AG20443 (cell line): ENCODE data around the gene MIA3.
A peak's percentile ranks its signal among the peaks of the same experiment; 100 is the strongest.
"Not testable (repeated sequence)": the region's sequence is repeated elsewhere in the genome, so short reads cannot be mapped to it uniquely, and the experiment has no call there.

Experiments
- DNase-seq: peaks from one replicate; pipeline ENCODE4 v3.0.0; 2012; ENCODE audit warnings: low spot score, mixed read lengths

MIA3 gene

DNA sequence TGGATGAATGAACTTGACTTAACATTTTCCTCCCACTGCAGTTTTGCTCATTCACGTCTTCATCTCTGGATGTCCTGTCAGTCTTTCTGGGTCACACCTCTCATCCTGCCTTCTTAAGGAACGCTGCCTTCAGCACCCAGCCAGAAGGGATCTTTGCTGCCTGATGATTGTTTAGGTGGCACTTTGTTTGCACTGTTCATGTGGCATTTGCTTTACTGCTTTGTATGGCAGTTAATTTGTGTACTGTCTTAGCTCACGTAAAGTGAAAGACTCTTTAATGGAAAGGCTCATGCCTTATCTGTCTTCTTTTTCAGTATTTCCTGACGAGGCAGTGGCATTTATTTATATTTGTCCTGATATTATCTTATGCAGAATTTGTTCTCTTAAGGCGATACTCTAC, 4.9 kb downstream of the MIA3 start:
- no peak for DNase-seq

DNA sequence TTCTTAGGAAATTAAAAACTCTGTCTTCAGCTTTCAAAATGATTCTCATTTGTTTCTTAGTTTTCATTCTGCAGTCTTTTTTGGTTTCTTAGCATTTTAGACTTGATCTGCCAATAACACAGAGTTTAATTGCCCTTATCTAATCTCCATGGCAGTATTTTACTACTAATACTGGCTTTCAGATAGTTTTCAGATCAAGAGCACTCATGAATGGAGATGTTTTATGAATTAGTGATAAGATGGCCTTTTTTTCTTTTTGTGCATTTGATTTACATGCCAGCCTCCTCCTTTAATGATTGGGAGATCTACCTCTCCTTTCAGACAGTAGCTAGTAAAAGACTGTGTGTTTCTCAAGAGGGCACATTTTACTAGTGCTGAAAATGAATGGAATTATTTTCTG, 5.6 kb downstream of the MIA3 start:
- DNase-seq, result no peak

DNA sequence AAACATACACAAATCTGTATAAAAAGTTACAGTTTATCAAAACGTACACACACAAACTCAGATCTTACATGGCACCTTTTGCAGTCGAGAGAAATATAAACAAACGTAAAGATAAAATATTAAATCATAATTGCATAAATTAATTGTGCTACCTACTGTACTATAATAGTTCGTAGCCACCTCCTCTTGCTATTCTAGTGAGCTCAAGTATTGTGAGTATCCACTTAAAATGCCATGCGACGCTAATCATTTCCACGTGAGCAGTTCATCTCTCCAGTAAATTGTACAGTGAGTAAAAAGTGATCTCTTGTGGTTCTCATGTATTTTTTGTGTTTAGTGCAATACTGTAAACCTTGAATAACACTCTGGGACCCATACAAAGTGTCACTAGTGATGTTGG, 6.3 kb downstream of the MIA3 start:
- no peak for DNase-seq

DNA sequence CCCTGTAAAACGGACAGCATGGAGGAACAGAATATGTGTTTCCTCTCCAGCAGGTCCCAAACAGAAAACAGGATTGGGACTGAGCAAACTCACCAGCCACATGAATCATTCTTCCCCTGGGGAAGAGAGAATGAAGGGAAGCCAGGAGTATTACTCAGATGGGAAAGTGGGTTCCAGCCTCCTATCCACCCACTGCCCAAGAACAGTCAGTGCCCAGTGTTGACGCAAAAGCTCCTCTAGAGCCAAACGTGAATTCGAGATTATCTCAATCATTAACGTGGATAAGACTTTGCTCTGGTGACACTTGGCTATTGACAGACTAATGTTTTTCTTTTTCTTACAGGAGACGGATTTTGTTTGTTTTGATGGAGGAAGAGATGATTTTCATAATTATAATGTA, 9.3 kb downstream of the MIA3 start:
- DNase-seq, result peak; percentile 67

DNA sequence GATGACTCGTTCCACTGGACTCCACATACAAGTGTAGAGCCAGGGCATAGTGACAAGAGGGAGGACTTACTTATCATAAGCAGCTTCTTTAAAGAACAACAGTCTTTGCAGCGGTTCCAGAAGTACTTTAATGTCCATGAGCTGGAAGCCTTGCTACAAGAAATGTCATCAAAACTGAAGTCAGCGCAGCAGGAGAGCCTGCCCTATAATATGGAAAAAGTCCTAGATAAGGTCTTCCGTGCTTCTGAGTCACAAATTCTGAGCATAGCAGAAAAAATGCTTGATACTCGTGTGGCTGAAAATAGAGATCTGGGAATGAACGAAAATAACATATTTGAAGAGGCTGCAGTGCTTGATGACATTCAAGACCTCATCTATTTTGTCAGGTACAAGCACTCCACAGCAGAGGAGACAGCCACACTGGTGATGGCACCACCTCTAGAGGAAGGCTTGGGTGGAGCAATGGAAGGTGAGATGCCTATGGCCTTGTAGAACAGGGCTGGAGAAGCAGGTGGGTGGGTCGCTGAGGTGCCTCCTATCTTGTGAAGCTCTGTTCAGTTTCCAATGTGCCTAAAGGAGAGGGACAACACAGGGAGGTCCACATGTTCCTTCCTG, 12.1 kb downstream of the MIA3 start:
- DNase-seq, result peak; percentile 18

DNA sequence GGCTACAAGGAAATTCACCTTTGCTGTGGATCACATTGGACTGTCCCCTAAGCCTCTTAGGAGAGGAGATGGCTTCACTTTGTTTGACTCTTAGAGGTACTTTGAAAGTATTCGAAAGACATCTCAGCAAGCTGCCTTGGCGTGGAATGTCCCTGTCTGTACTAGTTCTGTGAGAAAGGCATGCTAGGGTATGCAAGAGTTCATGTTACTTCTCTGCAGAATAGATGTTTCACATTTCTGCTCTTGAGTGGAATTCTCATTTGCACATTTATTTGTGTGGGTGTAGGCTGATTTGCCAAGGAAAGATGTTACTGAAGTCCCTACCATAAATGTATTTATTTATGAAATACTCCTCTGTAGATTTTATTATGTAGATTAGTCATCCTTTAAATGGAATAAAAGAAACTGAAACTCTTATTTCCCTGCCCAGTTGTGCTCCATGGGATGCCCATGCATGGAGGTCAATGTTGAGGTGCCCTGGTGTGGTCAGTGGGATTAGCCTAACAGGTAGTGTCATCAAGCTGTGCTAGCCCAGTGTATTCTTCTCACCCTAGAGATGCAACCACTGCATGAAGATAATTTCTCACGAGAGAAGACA, 13.8 kb downstream of the MIA3 start:
- no peak for DNase-seq

DNA sequence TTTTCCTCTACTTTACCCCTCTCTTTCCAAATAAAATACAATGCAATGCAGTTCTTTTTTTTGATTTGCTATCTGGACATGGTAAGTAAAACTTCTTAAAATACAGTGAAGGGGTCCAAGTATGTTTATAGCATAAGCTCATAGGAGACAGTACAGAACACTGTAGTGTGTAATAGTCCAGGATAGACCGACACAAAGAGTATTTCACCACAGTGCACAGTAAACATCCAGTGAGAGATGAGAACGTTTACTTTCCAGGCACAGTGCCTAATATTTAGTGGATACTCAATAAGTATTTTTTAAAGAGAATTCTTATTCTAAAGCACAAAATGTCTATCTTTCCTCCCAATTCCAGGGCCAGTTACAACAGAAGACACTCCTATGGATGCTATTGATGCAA, 14.9 kb downstream of the MIA3 start:
- DNase-seq, result no peak

DNA sequence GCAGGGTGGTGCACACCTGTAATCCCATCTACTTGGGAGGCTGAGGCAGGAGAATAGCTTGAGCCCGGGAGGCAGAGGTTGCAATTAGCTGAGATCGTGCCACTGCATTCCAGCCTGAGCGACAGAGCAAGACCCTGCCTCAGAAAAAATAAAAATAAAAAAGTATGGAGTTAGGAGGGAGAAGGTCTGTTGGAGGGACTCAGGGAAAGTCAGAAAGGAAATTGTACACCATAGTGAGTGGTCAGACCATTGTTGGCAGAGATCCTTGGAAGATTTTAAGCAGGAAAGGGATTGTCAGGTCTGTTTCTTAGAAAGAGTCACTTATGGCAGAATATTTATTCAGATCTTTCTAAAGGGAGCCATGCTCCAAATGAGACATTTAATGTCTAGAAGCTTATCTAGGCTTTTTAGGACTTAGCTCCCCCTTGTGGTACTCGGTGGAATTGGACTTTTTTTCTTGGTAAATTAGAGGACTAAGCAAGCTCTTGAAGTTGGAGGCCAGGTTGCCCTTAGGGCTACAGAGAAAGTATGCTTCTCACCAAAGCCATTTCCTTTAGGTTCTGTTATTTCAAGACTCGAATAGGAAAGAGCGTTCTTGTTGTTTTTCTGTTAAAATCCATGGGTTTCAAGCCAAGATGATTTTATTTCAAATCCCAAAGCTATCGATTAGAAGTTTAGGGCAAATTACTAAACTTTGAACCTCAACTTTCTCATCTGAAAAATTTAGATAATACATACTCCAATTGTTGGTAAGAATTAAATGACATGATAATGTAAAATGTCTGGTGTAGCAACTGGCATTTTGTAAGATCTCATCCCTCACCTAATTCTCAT, 16.5 kb downstream of the MIA3 start:
- DNase-seq, result peak; percentile 68

DNA sequence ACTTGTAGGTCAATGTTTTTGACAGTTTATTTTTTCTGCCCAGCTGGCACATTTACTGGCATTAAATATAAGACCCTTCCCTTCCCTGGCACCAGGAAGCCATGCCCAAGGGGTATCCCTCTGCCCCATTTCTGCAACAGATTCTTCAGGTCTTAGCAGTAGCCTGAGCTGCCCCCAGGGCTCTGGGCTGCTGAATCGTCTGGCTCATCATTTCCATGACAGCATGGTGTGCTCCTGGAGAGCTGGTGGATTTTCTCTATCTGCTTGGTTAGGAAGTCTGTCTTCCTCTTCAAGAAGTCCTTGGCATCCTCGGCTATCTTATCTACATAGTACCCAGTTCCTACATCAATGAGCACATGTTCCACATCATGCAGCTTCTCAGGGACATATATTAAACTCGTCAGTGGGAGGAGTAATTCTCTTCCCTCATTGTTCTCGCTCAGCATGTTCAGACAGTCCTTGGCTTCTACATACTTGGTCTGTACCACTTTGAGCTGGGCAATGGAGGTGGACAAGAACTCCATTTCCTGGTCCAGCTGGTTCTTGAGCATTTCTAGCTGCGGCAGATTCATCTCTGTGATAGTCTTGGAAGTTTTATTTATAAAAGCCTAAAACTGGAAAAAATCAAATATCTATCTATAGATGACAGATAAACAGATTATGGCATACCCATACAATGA, 23.5 kb downstream of the MIA3 start:
- no peak for DNase-seq

DNA sequence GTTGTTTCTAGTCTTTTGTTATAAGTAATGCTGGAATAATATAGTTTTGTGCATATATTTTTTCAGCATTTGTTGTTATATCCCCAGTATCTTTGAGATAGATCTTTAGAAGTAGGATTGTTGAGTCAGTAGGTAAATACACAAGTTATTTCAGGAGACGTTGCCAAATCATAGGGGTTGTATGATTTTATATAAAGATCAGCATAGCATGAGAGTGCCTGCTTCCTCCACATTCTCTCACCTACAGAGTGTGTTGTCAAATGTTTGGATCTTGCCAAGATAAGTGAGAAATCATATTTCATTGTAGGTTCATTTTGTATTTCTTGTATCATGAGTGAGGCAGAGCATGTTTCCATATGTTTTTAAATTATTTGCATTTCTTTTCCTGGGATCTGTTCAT, 24.6 kb downstream of the MIA3 start:
- DNase-seq, result no peak

DNA sequence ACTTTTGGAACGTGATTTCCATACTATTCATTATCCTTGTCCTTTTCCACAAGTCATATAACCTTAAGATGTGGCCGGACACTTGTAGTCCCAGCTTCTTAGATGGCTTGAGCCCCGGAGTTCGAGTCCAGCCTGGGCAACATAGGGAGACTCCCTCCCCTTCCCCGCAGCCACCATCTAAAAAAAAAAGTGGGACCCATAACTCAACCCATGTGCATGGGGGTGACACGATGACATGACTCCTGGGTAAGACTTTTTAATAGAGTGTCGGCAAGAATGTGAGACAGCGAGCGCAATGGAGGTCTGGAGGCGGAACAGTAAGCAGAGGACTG, 25.7 kb downstream of the MIA3 start:
- no peak for DNase-seq

DNA sequence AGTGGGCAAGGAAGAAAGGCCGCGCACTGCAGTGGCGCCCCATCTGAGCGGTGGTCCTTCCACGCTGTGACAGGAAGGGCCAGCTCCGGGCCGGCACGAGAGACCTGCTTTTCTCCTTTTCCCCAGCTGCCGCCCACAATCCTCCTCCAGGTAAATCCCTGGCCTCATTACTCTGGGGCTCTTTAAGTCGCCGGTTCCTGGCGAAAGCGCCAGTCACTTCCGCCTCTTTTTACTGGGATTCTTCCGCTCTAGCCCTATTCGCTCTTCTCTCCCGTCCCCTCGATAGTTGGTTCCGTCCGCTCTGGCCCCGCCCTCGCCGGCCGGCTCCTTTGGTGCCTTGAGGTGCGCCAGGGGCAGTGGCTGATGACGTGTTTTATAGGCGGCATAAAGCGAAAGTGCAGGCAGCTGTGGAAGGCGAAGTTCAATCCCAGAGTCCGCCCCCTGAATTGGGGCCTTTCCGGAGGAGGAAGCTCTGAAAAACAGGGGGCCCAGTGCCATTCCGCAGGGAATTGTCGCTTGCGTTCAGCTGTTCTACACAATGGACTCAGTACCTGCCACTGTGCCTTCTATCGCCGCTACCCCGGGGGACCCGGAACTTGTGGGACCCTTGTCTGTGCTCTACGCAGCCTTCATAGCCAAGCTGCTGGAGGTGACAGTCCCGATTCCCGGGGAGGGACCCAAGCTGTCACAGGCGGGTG, 26.2 kb downstream of the MIA3 start:
- DNase-seq, result peak; percentile 97

DNA sequence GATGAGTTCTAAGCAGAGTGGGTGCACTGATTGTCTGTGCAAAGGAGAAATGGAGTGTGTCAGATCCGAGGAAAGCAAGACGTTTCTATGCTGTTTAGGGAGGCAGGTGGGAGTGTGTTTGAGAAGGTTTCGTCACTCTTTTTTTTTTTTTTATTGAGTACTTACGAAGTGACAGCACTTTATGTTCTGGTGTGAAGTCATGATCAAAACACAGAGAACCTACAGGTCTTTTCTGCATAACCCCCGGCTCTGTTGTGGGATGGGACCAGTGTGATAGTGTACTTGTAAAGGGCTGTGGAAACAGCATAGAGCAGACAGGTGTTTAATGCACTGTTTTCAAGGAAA, 26.7 kb downstream of the MIA3 start:
- no peak for DNase-seq

DNA sequence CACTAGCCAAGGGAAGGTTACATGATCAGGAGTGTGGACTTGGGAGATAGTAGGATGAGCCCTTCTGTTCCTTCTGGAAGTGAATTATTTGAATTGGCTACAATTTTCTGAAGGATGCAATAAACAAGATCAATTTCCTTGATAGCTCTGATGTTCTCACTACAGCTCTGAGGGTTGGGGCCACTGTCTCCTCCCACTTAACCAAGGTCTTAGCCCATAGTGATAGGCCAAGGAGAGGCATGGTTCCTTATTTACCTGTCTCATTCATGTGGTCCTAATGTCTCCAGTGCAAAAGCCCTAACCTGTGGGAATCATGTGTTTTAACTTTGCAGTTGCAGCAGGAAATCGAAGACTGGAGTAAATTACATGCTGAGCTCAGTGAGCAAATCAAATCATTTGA, 34.8 kb downstream of the MIA3 start:
- DNase-seq, result no peak

DNA sequence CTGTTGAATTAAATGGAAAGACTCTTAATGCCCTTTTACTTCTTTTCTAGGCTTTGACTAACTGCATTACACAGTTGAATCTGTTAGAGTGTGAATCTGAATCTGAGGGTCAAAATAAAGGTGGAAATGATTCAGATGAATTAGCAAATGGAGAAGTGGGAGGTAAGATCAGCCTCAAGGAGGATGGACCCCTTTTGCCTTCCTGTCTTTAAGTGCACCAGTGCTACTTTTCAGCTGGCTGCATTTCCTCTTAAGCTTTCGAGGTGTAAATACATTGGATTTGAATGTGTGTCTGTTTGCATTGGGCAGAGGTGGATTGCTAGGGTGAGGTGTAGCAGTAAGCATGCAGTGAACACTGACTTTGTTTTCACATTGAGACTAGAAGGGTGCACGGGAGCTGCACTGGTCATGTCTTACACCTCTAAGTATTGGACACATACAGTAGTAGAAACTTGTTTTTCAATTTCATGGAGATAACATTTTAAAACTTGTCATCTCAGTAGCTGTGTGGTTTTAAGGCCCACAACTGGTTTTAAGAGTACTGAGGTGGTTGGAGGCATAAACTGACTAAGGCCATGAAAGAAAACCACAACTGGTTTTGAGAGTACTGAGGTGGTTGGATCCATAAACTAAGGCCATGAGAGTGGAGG, 35.4 kb downstream of the MIA3 start:
- no peak for DNase-seq

DNA sequence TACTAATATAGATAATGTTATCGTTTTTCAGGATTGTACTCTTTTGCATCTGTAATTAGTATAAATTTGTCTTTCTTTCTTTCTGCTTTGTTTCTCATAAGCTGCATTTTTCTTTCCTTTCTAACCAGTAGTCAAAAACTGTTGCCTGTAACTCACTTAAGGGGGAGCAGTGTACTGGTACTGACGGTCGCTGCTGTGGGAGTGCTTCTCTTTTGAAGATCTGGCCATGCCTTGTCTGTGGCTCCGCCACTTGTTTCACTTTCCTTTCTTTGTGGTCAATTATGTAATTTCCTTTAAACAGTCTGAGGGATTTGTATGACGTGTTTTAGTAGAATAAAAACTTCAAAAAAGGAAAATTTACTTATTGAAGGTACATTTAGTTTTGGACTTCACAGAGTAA, 37.0 kb downstream of the MIA3 start:
- peak; percentile 44 for DNase-seq

DNA sequence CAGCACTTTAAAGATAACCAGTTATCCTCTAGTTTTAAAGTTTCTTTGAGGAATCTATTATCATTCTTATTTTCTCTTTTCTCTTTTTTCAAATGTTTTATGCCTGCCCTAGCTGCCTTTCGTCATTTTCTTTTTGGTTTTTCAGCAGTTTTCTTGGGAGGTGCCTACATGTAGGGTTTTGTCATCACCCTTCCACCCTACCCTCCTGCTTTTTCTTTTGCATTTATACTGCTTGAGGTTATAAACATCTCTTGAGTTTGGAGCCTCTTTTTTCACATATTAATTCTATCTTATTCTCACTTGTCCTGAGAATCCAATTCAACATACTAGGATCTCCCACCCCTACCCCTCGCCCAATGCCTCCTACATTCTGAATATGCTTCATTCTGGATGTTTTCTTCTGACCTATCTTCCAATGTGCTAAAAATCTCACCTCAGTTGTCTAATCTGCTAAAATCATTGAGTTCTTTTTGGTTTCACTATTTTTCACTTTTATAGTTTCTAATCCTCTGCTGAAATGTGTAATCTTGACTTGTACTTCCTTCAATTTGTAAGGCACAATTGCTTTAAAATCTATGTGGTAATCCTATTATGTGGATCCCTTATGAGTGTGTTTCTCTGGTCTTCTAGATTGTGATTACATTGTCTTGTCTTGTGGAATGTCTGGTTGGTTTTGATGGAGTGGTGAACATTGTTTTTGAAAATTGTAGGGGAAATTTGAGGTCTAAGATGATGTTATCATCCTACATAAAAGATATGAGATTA, 38.7 kb downstream of the MIA3 start:
- DNase-seq, result no peak

DNA sequence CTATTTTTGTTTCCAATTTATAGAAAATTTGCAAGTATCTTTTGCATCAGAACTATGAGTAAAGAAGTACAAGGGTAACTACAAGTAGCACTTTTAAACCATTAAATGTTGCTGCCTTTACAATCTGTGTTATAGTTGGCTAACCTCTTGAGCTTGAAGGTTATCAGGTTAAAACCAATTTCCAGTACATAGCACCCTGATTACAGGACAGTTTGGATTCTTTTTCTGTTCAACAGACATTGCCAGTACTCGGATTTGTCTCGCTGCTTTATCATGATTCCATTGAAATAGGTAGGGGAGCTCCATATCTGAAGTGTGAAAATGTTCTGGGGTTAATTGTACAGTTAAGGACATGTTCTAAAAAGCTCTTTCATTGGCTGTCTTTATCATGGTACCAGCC, 40.0 kb downstream of the MIA3 start:
- no peak for DNase-seq

DNA sequence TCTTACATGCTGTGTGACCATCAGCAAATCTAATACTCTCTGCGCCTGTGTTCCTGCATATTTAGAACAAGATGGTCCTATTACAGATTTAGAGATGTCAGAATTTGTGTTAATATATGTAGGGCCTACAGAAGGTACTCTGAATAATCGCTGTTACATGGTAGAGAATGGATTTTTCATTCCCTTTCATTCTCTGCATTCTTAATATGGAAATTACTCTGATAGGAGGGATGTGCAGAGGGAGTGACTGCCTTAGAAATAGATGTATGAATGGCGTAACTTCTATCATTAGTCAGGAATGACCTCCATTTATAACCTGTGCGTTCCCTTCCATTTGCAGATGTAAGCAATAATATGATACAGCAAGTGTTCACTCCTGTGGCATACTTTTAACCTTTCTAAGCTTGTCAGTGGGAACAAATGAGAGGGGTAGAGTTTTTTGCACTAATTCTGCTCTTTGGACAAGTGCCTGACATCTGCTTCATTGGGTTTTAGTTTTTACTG, 45.6 kb downstream of the MIA3 start:
- no peak for DNase-seq

DNA sequence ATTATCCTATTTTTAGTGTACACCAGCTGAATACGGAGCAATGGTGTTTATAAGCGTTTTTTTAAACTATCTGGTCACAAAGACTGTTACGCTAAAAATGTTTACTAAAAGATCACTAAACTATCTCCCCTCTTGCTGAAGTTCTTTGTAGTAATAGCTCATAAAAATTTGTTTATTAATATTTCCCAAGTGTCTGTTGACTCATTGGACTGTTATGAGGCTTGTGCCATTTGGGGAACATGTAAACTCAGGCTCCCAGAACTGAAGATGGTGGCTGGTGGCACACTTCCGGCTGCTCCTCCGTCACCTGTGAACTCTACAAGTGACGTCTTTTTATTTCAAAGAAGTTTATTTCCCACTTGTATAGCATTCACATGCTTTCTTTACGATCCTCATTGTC, 48.1 kb downstream of the MIA3 start:
- DNase-seq, result no peak

DNA sequence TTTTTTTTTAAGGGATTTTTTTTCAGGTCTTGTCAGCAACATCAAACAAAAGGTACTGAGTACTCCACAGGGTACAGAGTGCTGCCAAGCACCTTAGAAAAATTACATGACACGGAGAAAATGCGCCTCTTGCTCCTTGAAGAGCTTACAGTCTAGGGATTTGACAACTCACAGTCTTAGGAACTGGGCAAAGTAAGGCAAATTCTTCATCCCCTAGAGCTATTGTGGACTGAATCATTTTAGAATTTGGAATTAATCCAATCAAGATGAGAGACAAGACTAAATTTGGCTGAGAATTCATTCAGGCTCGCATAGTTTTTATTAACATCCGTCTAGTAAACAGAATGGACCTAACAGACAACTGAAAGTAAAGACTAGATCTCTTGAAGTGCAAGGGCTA, 50.3 kb downstream of the MIA3 start:
- not testable (repeated sequence) for DNase-seq
